ENCODE measurements around the gene CLSTN2. TPM values are rescaled to one million over a fixed set of nuclear protein-coding genes. Genes with fewer than 3 reads are reported as not detected.

Gene CLSTN2
- total and polyA plus RNA-seq, 2 donors from 2014 or later = 2.0 to 12.0 TPM

- H3K27ac ChIP-seq (ENCODE audit: low read depth in 2 of 2, low read length in 2 of 2) = no peak overlapping the region
- intact Hi-C loops (cut with DNase I) = no loop called here
- TF ChIP-seq, protein P1, sequence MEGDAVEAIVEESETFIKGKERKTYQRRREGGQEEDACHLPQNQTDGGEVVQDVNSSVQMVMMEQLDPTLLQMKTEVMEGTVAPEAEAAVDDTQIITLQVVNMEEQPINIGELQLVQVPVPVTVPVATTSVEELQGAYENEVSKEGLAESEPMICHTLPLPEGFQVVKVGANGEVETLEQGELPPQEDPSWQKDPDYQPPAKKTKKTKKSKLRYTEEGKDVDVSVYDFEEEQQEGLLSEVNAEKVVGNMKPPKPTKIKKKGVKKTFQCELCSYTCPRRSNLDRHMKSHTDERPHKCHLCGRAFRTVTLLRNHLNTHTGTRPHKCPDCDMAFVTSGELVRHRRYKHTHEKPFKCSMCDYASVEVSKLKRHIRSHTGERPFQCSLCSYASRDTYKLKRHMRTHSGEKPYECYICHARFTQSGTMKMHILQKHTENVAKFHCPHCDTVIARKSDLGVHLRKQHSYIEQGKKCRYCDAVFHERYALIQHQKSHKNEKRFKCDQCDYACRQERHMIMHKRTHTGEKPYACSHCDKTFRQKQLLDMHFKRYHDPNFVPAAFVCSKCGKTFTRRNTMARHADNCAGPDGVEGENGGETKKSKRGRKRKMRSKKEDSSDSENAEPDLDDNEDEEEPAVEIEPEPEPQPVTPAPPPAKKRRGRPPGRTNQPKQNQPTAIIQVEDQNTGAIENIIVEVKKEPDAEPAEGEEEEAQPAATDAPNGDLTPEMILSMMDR (IDR thresholded peaks at IDR 0.05; ENCODE audit: borderline replicate concordance, extremely low read depth, insufficient read depth) = no peak
- FAIRE-seq = no peak
- DNase-seq = no peak
- H3K9me3 ChIP-seq (ENCODE audit: control insufficient read depth in 2 of 3, insufficient read depth in 1 of 3, low read length in 3 of 3) = no peaks in the 10 kb centered on the region
- H3K36me3 ChIP-seq (ENCODE audit: control insufficient read depth in 2 of 3, insufficient read depth in 3 of 3, low read length in 3 of 3) = no peaks in the 10 kb centered on the region
- H3K9ac ChIP-seq (ENCODE audit: low read length in 3 of 3) = no peak overlapping the region
- no peaks in the 10 kb centered on the region for H3K27me3 ChIP-seq (ENCODE audit: control insufficient read depth, insufficient read depth, low read length)
- H3K4me1 ChIP-seq (ENCODE audit: control insufficient read depth in 2 of 3, insufficient read depth in 2 of 3, low read depth in 1 of 3, low read length in 3 of 3) = no peaks in the 10 kb centered on the region
- H3K4me3 ChIP-seq (ENCODE audit: low read length in 3 of 3) = no peak overlapping the region
Measured at GRCh38 chr3:140439527-140439926, 504.5 kb downstream of the CLSTN2 start.

- H3K9me3 ChIP-seq (ENCODE audit: control insufficient read depth in 2 of 3, insufficient read depth in 1 of 3, low read length in 3 of 3) = no peaks in the 10 kb centered on the region
- H3K9ac ChIP-seq (ENCODE audit: low read length in 3 of 3) = no peak overlapping the region
- intact Hi-C loops (cut with DNase I) = no loop called here
- no peaks in the 10 kb centered on the region for H3K4me1 ChIP-seq (ENCODE audit: control insufficient read depth in 2 of 3, insufficient read depth in 2 of 3, low read depth in 1 of 3, low read length in 3 of 3)
- DNase-seq (no peak), FAIRE-seq (no peak)
- TF ChIP-seq, protein P1 (IDR thresholded peaks at IDR 0.05; ENCODE audit: borderline replicate concordance, extremely low read depth, insufficient read depth) = no peak
- H3K36me3 ChIP-seq (ENCODE audit: control insufficient read depth in 2 of 3, insufficient read depth in 3 of 3, low read length in 3 of 3) = no peaks in the 10 kb centered on the region
- no peak overlapping the region for H3K27ac ChIP-seq (ENCODE audit: low read depth in 2 of 2, low read length in 2 of 2)
- H3K4me3 ChIP-seq (ENCODE audit: low read length in 3 of 3) = no peak overlapping the region
- H3K27me3 ChIP-seq (ENCODE audit: control insufficient read depth, insufficient read depth, low read length) = no peaks in the 10 kb centered on the region
Measured at GRCh38 chr3:140440446-140440845, 505.5 kb downstream of the CLSTN2 start.

DNA sequence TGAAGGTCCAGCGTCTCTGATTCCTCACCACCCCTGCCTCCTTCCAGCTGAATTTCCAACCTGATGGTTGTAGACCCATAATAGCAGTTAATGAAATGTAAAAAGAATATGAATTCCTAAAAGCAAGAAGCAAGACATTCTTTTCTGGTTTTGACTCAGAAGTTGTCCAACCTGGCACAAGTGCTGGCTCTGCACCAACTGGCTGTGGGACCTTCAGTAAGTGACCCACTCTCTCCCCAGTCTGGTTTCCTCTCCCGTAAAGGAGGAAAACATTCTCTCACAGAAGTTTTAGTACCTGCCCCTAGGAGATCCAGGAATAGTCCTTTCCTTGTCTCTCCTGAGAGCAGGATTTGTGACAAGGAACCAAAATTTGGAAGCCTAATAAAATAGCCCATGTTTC is 506.0 kb downstream of the CLSTN2 start:
- Histone ChIP-seq H3K9ac (ENCODE audit: low read length in 3 of 3) (no peak overlapping the region), H3K9me3 (ENCODE audit: control insufficient read depth in 2 of 3, insufficient read depth in 1 of 3, low read length in 3 of 3) (no peaks in the 10 kb centered on the region), H3K36me3 (ENCODE audit: control insufficient read depth in 2 of 3, insufficient read depth in 3 of 3, low read length in 3 of 3) (no peaks in the 10 kb centered on the region), H3K27ac (ENCODE audit: low read depth in 2 of 2, low read length in 2 of 2) (no peak overlapping the region), H3K4me3 (ENCODE audit: low read length in 3 of 3) (no peak overlapping the region), H3K4me1 (ENCODE audit: control insufficient read depth in 2 of 3, insufficient read depth in 2 of 3, low read depth in 1 of 3, low read length in 3 of 3) (no peaks in the 10 kb centered on the region), H3K27me3 (ENCODE audit: control insufficient read depth, insufficient read depth, low read length) (no peaks in the 10 kb centered on the region)
- FAIRE-seq (no peak), DNase-seq (no peak)
- intact Hi-C loops (cut with DNase I) = no loop called here
- TF ChIP-seq, protein P1 (IDR thresholded peaks at IDR 0.05; ENCODE audit: borderline replicate concordance, extremely low read depth, insufficient read depth) = no peak

DNA sequence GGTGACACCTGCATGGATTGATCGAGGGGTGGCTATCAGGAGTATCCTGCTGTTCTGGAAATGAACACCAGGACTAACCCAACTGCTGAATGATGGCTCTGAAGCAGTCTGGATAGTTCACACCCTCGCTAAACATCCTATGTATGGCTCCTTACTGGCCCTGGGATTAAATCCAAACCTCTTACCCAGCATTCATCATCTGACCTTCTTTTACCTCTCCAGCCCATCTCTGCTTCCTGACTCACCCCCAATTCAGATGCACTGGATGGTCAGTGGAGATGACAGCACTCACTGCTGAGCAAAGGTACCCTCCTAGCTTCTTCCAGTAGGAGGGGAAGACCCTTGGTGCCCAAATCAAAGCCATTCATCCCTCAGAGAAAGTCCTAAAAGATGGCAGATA is 507.6 kb downstream of the CLSTN2 start:
- no peaks in the 10 kb centered on the region for H3K9me3 ChIP-seq (ENCODE audit: control insufficient read depth in 2 of 3, insufficient read depth in 1 of 3, low read length in 3 of 3)
- H3K36me3 ChIP-seq (ENCODE audit: control insufficient read depth in 2 of 3, insufficient read depth in 3 of 3, low read length in 3 of 3) = no peaks in the 10 kb centered on the region
- no peaks in the 10 kb centered on the region for H3K4me1 ChIP-seq (ENCODE audit: control insufficient read depth in 2 of 3, insufficient read depth in 2 of 3, low read depth in 1 of 3, low read length in 3 of 3)
- TF ChIP-seq, protein P1 (IDR thresholded peaks at IDR 0.05; ENCODE audit: borderline replicate concordance, extremely low read depth, insufficient read depth) = no peak
- no peak overlapping the region for H3K9ac ChIP-seq (ENCODE audit: low read length in 3 of 3)
- no peaks in the 10 kb centered on the region for H3K27me3 ChIP-seq (ENCODE audit: control insufficient read depth, insufficient read depth, low read length)
- DNase-seq (no peak), FAIRE-seq (no peak)
- intact Hi-C loops (cut with DNase I) = no loop called here
- no peak overlapping the region for H3K27ac ChIP-seq (ENCODE audit: low read depth in 2 of 2, low read length in 2 of 2)
- H3K4me3 ChIP-seq (ENCODE audit: low read length in 3 of 3) = no peak overlapping the region

Data from kidney (tissue), 14 donors.